ENCODE measurements around the gene SLC9A9. TPM values are rescaled to one million over a fixed set of nuclear protein-coding genes. Genes with fewer than 3 reads are reported as not detected.

SLC9A9 gene
- total and polyA plus RNA-seq, 2 of the 8 experiments (the other 6 are each of a cell fraction or from before 2014, with no cell fraction given) = 0.48 to 1.1 TPM

- POLR2A ChIA-PET (ENCODE audit: partially characterized antibody) = no interaction called here
- TF ChIP-seq, protein P1, sequence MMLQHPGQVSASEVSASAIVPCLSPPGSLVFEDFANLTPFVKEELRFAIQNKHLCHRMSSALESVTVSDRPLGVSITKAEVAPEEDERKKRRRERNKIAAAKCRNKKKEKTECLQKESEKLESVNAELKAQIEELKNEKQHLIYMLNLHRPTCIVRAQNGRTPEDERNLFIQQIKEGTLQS (IDR thresholded peaks at IDR 0.05; ENCODE audit: insufficient read depth, low read depth, low read length) = no peak
- no peak for TF ChIP-seq BCL11A (IDR thresholded peaks at IDR 0.05; ENCODE audit: low read depth in 2 of 2, low read length in 2 of 2)
- TF ChIP-seq, protein P2, sequence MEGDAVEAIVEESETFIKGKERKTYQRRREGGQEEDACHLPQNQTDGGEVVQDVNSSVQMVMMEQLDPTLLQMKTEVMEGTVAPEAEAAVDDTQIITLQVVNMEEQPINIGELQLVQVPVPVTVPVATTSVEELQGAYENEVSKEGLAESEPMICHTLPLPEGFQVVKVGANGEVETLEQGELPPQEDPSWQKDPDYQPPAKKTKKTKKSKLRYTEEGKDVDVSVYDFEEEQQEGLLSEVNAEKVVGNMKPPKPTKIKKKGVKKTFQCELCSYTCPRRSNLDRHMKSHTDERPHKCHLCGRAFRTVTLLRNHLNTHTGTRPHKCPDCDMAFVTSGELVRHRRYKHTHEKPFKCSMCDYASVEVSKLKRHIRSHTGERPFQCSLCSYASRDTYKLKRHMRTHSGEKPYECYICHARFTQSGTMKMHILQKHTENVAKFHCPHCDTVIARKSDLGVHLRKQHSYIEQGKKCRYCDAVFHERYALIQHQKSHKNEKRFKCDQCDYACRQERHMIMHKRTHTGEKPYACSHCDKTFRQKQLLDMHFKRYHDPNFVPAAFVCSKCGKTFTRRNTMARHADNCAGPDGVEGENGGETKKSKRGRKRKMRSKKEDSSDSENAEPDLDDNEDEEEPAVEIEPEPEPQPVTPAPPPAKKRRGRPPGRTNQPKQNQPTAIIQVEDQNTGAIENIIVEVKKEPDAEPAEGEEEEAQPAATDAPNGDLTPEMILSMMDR (IDR thresholded peaks at IDR 0.05; ENCODE audit: control extremely low read depth in 1 of 3, insufficient read depth in 1 of 3, low read depth in 1 of 3, low read length in 3 of 3) = no peak
- TF ChIP-seq CTBP2 (IDR thresholded peaks at IDR 0.05; ENCODE audit: borderline replicate concordance, insufficient read depth, insufficient read length, low read length) = no peak
- no peak for TF ChIP-seq SIX5 (IDR thresholded peaks at IDR 0.05; ENCODE audit: low read depth, low read length)
- no peak for TF ChIP-seq SRF (IDR thresholded peaks at IDR 0.05; ENCODE audit: low read depth, low read length)
- TF ChIP-seq PHF8 (conservative IDR thresholded peaks at IDR 0.05; ENCODE audit: low read depth, low read length) = no peak
- TF ChIP-seq, protein P3, sequence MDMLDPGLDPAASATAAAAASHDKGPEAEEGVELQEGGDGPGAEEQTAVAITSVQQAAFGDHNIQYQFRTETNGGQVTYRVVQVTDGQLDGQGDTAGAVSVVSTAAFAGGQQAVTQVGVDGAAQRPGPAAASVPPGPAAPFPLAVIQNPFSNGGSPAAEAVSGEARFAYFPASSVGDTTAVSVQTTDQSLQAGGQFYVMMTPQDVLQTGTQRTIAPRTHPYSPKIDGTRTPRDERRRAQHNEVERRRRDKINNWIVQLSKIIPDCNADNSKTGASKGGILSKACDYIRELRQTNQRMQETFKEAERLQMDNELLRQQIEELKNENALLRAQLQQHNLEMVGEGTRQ (IDR thresholded peaks at IDR 0.05; ENCODE audit: low read length) = no peak
These were observed 11.4 kb upstream of the SLC9A9 start for GRCh38 chr3:143859465-143860203.

More at GRCh38 chr3:143859465-143860203, 11.4 kb upstream of the SLC9A9 start:
- CTCF ChIA-PET (ENCODE audit: partially characterized antibody) = no interaction called here
- no peak overlapping the region for H3K56ac ChIP-seq (replicated peaks; ENCODE audit: insufficient read length, low read depth, low read length)
- no peak overlapping the region for H3K9ac ChIP-seq (replicated peaks in 1 of 4; ENCODE audit: extremely low read depth in 1 of 4, low read depth in 3 of 4, low read length in 3 of 4)
- H4K5ac ChIP-seq (ENCODE audit: insufficient read length, low read depth, low read length) = no peak overlapping the region
- FAIRE-seq = no peak
- WGBS, 2 experiments (ENCODE audit: extremely low coverage in 1 of 2, insufficient coverage in 1 of 2, insufficient read length in 1 of 2, insufficient replicate concordance in 2 of 2, low coverage in 1 of 2, low lambda C conversion rate in 2 of 2, missing lambda C conversion rate in 1 of 2) = 88% methylated on average over 3 of the region's 3 CpGs; no CpG with 5 or more reads in 1 of the 2 experiments
- DNase-seq (ENCODE audit: low read depth in 1 of 2, low spot score in 2 of 2) = no peak
- H2BK120ac ChIP-seq (replicated peaks; ENCODE audit: low read depth, low read length) = no peak overlapping the region
- no peaks in the 10 kb centered on the region for H4K20me1 ChIP-seq (replicated peaks in 1 of 2; ENCODE audit: control insufficient read depth in 1 of 2, insufficient read depth in 2 of 2, low read length in 2 of 2)
- no peaks in the 10 kb centered on the region for H3K79me2 ChIP-seq (ENCODE audit: control insufficient read depth in 1 of 2, insufficient read depth in 2 of 2, low read length in 2 of 2)
- no peak overlapping the region for H3K18ac ChIP-seq (ENCODE audit: extremely low read depth, low read length)
- H3K23ac ChIP-seq (ENCODE audit: insufficient read length) = no peak overlapping the region
- no peak overlapping the region for H2BK15ac ChIP-seq (ENCODE audit: low read length)
- H3K4ac ChIP-seq (replicated peaks; ENCODE audit: insufficient read length, low read depth, low read length) = no peak overlapping the region
- no peak overlapping the region for H2AFZ ChIP-seq (ENCODE audit: low read length)
- H3K23me2 ChIP-seq (ENCODE audit: low read depth, low read length) = no peaks in the 10 kb centered on the region
- H3K4me3 ChIP-seq (ENCODE audit: extremely low read depth in 1 of 4, insufficient read depth in 2 of 4, low read depth in 3 of 4, low read length in 4 of 4) = no peak overlapping the region
- no peak overlapping the region for H3K14ac ChIP-seq (ENCODE audit: insufficient read length)
- H3K79me1 ChIP-seq (ENCODE audit: low read depth, low read length) = no peaks in the 10 kb centered on the region
- no peaks in the 10 kb centered on the region for H3K4me1 ChIP-seq (replicated peaks in 1 of 4; ENCODE audit: control insufficient read depth in 3 of 4, insufficient read depth in 4 of 4, low read length in 3 of 4)
- no peak overlapping the region for H4K8ac ChIP-seq (ENCODE audit: extremely low read depth, insufficient read depth, low read length)
- H2AK5ac ChIP-seq (ENCODE audit: low read depth, low read length) = no peak overlapping the region
- no peak overlapping the region for H3K27ac ChIP-seq (ENCODE audit: low read depth, low read length)
- H4K91ac ChIP-seq (replicated peaks; ENCODE audit: insufficient read length, low read length) = no peak overlapping the region
- no peak overlapping the region for H2BK12ac ChIP-seq (ENCODE audit: low read depth, low read length)
- H3K27me3 ChIP-seq (replicated peaks in 1 of 4; ENCODE audit: control insufficient read depth in 3 of 4, extremely low read depth in 1 of 4, insufficient read depth in 3 of 4, low read length in 3 of 4) = no peaks in the 10 kb centered on the region
- H3K36me3 ChIP-seq (ENCODE audit: control insufficient read depth in 2 of 4, insufficient read depth in 4 of 4, low read length in 3 of 4) = no peaks in the 10 kb centered on the region
- no peak overlapping the region for H3K4me2 ChIP-seq (ENCODE audit: insufficient read depth in 1 of 2, low read depth in 2 of 2, low read length in 2 of 2)
- no peak overlapping the region for H2BK5ac ChIP-seq (ENCODE audit: low read depth, low read length)
- no peak overlapping the region for H2BK20ac ChIP-seq (ENCODE audit: low read length)
- no peaks in the 10 kb centered on the region for H3K9me3 ChIP-seq (ENCODE audit: insufficient read depth in 2 of 2, low read depth in 1 of 2, low read length in 1 of 2)
